ENCODE measurements around the gene NEK6.

The NEK6 gene

DNA sequence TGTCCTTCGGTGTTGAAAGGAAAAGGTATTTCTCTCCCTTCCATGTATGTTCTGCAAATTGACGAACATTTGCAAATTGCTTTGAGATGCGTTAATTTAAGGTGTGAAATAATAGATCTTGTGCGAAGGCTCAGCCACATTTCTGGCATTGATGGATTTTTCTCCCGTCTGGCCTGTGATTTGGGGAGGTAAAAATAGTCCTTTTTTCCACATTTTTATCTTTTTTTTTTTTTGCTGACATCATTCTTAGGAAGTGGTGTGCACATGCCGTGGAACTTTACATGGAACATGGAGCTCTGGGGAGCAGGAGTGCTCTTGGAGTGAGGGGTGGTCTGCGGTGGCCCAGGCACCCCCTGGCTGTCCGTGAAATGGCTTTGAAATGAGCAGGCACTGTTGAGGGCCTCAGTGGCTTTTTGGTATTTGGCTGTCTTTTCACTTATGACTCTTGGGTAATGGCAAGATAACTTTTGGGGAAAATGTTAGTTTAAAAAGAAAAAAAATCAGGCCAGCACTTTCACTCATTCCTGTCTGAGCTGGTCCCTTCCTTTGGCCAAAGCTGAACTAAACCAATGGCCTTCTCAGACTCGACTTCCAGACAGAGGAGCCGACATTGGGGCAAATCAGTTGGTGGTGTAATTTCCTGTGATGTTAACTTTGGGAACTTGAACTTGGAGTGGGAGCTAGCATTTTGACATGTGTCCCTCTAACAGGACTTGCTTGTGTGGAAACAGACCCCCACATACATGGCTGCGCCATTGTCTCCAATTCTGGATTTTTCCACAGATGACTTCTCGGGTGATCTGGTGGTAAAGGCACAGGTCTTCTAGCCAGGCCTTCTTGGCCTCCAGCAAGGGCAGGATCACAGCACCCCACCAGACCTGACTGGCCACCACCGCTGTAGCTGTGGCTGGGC, 4.2 kb downstream of the NEK6 start:
- DNase-seq (ENCODE audit: low read depth), result no peak

DNA sequence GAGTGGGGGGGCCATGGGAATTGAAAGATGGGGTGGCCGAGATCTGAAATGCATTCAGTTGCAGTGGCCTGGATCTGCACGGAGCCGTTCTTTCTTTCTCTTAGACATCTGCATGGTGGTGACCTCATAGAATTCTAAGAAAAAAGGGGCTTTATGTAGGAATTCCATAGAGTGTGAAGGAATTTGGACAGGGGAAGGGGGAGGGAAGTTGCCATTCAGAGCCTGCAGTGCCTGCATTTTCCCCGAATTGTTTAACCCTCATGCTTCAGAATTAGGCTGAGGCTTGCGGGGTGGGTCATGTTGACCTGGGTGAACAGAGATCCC, 4.9 kb downstream of the NEK6 start:
- no peak for DNase-seq (ENCODE audit: low read depth)

DNA sequence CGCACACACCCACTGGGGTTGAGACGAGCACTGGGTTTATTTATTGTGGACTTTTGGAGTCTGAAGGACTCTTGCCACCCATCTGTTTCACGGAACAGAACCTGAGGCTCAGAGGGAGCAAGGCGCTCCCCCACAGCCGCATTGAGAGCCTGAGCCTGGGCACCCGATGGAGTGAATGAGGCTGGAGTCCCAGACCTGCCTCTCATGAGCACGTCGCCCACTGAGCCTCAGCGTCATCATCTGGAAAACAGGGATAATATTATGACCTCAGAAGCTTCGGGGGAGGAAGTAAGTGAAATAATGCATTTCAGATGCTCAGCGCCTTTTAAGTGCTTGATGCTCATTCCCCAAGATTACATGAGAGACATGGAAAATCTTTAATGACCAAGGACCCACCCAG, 5.5 kb downstream of the NEK6 start:
- DNase-seq (ENCODE audit: low read depth), result no peak

DNA sequence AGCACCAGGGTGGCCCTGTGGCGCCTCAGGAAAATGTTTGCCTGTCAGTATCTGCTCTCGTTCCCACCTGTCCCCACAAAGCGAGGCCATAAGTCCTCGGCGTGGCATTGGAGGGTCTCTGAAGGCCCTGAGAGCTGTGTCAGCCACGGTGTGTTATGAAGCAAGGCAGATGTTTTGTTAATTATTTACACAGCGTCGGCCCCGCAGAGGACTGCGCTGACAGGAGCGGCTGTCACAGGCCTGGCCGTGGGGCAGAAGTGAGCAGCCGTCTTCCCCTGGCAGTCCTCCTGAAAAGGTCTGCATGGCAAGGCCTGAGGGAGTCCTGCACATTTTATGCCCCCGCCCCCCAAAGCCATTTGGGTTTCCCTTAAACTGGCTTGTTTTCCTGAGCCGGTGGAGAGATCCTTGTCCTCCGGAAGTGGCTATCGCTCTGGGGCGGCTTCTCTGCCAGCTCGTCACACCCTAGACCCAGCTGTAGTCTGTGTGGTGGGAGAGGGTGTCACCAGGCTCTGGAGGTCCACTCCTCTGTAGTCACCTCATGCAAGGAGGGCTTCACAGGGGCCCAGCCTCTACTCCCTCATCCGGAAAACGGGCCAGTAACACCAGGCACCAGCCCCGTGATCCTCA, 6.2 kb downstream of the NEK6 start:
- DNase-seq (ENCODE audit: low read depth), result no peak

DNA sequence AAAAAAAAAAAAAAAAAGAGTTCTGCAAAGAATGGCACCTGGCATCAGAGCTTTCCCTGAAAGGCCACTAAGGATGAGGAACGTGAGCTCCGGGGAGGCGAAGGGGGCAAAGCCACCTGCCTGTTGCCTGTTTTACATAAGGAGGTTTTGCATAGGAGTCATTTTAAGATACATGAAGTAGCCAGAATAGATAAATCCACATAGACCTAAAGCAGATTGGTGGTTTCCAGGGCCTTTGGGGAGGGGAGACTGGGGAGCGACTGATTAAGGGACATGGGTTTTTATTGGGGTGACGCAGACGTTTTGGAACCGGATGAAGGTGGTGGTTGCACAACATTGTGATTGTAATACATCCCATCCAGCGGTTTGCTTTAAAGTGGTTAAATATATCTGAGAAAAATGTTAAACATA, 7.1 kb downstream of the NEK6 start:
- no peak for DNase-seq (ENCODE audit: low read depth)

DNA sequence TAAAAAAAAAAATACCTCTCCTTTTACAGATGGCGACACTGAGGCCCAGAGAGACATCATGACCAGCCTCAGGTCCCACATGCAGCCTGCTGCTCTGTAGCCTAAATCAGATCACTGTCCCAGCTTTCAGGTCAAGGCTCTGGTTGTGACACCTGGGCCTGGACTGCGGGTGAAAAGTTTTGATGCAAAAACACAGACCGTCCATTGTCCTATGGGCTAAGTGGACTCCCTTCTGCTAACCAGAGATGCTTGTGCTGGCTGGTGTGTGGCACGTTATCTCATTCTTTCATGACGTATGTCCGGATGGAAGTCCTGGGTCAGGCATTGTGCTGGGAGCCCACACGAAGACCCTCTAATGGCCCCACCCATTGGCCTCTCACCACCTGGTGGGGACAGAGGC, 7.8 kb downstream of the NEK6 start:
- no peak for DNase-seq (ENCODE audit: low read depth)

DNA sequence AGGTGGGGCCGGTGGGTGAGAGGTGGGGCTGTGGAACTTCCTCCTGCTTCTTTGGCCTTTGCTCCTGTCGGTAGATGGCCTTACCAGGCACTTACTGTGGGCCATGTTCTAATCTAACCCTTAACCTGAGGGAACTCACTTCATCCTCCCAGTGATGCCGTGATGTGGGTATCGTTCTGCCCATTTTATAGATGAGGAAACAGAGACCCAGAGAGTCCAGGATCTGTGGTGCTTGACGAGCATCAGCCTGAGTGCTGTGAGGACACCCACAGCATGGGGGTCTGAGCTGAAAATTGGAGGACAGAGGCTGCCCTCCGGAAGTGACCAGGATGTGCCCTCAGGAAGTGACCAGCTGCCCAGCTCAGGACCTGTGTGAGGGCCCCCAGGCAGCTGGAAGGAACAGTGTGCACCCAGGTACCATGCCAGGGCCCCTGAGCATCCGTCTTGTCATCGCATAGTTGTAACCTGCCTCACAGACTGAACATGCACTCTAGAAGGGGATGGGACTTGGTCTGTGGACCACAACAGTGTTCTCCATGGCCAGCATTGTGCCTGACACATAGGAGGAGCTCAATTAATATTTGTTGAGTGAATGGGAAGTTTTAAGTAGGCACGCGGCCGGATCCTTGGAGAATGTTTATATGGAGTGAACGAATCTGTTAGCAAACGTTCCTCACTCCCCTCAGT, 8.5 kb downstream of the NEK6 start:
- DNase-seq (ENCODE audit: low read depth), result no peak

DNA sequence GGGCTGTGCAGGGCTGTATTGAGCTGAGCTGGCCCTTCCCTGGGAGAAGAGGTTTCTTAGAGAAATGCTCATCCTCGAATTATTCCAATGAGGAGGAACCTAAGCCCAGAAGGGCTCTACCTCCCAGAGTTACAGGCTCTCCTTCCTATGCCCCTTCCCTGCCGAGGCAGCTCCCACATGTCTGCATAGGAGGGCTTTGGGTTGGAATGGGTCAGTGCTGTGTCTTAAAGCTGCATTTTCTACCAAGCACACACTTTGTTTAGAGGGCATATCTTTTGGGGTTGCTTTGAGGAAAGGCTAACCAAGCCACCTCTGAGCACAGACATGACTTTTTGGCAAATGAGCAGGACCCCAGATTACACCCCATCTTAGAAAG, 9.1 kb downstream of the NEK6 start:
- DNase-seq (ENCODE audit: low read depth), result no peak

DNA sequence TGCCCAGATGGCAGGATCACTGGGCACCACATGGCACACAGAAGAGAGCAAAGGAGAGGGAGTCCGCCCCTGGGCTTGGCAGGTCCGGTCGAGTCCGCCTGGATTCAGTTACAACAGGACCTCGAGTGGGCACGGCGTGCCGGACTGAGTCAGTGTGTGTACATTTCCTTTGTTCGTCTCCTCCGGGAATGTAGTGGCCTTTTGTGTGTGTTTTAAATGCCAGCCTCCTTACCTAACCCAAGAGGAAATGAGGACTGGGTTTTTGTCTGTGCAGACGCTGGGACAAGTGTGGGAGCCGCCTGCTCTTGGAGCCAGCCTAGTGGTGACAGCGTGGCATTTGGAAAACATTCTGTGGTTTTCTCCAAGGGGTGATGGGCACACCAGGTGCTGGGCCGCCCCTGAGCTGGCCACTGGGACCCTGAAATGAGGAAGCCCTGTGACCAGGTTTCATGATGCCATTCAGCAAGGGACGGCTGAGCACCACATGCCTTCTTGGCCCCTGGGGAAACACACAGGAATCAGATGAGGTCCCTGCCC, 9.6 kb downstream of the NEK6 start:
- no peak for DNase-seq (ENCODE audit: low read depth)

DNA sequence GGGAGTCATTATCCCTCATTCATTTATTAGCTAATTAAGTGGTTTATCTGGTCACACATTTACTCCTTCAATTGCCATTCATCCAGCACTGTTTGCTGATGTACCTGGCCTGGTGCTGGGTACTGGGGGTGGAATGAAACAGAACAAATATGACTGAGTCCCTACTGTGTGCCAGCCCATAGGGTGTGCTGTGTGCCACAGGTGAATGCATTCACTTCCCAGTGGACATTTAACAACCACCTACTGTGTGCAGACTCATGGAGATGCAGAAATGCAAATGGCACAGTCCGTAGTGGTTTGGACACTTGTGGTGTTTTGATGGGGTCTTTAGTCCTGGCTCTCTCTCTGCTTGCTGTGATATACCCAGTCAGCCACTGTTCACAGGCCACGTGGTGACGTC, 10.5 kb downstream of the NEK6 start:
- no peak for DNase-seq (ENCODE audit: low read depth)

DNA sequence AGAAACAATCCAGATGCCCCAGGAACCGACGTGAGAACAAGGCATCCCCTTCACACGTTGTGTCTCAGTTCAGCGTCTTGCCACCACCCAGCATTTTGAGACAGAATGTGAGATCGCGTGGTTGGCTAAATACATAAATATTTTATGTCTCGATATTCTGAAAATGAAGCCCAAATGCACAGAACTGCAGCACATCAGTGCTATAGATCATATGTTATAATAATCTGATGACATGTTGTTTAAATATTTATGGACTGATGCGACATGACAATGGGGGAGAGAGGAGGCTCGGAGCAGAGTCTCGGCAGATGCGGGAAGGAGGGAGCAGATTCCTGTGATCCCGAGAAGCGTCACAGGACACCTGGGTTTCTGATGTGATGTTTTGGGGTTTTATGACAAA, 10.9 kb downstream of the NEK6 start:
- no peak for DNase-seq (ENCODE audit: low read depth)

DNA sequence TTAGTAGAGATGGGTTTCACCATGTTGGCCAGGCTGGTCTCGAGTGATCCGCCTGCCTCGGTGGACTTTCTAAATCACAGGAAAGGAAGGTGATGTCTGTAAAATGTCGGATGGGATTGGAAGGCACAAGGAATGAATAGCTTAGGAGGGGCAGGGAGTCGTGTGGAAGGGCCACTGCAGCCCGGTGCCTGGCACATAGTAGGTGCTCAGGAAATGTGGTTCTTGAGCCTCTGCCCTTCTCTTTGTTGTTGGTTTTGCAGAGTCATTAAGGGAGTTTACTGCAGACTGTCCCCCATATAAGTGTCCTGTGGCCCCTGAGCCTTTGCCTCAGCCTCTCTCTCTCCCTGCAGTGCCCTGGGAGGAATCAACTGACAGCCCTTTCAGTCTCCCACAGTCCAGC, 11.8 kb downstream of the NEK6 start:
- no peak for DNase-seq (ENCODE audit: low read depth)

DNA sequence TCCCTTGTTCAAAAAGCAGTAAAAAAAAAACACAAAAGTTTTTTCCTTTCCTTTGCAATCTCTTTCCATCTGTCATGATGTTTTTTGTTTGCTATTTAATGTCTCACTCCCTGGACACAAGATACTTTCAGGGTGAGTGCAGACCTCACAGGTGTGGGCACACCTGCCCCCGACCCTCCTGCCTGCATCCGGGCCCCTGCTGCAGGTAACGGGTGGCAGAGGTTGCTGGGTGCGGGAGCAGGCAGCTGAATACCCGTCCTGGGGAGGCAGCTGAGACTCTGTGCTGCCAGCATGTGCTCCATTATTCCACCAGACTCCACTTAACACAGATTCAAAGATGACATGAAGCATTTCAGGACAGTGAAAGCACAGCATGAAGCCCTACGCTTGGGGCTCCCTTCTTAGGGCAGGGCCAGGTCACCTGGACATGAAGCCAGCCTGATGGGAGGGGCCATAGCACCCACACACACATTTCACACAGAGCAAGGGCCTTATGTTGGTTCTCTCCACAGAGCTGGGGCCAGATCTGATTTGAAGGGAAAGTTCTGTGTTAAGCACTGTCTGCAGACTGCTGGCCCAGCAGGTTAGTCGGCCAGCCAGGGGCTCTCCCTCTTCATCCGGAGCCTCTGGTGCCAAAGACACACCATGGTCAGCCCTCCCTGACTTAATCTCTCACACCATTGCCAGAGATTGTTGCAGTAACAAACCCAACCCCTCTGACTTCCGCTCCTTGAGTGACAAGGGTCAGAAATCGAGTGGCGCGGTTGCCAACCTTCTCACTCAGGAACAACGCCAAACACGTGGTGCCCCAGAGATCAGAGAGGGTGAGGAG, 13.0 kb downstream of the NEK6 start:
- DNase-seq (ENCODE audit: low read depth), result no peak

DNA sequence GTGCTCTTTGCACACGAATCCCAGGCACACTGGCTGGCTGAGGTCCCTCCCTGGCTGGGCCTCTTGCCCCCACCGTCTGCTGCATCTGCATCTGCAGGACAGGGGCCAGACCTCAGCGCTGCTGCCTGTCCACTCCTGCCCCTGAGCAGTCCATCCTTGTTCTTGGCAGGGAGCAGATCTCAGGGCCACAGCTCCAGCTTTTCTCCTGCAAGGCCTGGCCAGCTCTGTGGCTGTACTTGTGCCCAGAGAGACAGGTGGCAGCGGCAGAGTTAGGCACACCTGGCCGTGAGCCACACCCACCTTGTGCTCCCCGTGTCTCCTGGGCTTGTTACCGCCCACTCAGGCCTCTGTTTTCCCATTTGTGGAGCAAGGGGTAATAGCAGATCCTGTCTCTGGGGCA, 13.9 kb downstream of the NEK6 start:
- no peak for DNase-seq (ENCODE audit: low read depth)

DNA sequence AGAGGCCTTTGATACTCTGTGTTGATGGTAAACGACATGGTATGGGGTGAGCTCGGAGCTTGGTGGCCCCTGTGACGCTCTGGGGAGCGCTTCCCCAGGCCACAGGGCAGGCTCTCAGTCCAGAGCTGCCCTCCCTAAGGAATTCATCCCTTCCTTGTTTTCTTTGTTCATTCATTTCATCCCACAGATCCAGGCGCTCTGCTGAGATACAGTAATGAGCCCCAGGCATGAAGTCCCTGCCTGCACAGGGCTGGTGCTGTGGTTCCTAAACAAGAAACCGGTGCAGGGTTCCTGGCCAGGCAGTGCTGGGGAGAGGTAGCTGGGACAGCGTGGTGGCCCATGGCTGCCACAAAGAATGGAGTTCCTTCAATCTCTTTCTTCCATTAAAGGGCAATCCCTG, 14.4 kb downstream of the NEK6 start:
- no peak for DNase-seq (ENCODE audit: low read depth)

DNA sequence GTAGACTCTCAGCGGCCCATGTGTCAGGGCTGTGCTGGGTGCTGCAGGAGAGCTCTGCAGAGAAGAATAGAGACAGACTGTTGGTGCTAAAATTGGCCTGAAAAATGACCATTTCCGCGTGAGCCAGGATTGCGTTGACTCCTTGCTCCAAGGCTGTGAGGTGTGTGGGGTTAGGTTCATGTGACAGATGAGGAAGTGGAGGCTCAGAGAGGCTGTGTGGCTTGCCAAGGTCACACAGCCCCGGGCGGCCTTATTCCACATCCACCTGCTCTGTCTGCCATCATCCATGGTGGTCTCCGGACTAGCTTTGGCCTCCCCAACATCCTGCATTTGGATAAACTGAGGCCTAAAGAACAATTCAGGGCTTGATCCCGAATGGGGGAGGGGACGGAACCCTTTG, 15.2 kb downstream of the NEK6 start:
- DNase-seq (ENCODE audit: low read depth), result no peak

DNA sequence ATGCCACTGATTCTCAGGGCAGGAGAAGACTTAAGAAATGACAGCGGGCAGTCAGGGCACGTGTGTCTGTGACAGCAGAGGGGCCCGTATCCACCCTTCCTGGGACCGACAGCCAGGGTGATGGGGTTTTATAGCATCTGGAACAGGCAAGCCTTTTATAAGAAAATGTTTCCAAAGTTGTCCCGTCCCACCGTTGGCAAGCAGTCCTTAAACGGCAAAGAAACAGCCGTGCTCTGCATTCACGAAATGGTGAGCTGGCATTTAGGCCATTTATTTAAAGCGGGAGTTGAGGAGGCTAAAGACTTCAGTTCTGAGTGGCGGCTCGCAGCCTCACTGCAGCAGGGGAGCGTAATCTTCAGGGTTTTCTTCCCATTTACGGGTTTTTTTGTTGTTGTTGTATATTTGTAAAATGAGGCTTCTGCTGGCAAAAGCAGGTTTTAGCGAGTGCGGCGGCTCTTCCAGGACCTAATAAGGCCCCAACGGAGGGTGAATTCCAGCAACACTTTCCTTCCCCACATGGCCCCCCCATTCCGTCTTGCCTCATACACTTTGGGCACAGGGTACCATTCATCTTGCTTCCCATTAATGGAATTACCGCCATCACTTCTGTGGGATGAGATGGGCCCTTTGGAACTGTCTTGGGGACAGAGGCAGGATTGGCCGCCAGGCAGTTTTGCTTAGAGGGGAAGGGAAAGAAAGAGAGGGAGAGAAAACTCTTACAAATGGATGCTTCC, 15.8 kb downstream of the NEK6 start:
- no peak for DNase-seq (ENCODE audit: low read depth)

DNA sequence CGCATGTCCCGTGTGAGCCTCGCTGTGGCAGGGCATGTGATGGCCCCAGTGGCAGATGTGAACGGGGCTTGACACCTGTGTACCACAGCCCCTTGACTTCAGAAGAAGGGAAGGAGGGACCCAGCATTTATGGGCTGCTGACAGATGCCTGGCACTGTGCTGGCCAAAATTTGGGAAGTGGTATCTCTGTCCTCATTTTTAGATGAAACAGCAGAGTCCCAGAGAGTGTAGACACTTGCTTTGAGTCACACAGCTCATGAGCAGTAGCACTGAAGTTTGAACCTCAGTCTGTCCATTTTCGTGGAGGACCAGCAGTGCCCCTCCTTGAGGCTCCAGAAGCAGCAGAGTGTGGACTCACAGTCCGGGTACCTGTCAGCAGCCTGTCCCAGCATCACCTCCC, 16.5 kb downstream of the NEK6 start:
- no peak for DNase-seq (ENCODE audit: low read depth)

DNA sequence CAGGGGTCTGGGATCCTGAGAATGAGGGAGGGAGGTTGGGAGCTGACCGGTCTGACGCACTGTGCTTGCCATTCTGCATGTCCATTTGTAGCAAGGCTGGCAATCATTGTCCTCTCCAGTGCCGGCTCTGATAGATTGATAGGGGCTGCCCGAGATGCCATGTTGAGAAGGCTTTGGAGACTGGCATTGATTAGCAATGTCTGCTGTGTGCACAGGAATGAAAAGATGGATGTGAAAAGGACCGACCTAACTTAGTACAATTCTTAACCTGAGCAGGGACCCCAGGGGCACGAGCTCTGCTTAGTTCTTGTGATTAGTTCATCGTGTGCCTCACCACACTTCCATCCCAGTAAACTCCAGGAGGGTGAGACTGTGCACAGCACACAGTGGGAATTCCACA, 17.0 kb downstream of the NEK6 start:
- DNase-seq (ENCODE audit: low read depth), result no peak

DNA sequence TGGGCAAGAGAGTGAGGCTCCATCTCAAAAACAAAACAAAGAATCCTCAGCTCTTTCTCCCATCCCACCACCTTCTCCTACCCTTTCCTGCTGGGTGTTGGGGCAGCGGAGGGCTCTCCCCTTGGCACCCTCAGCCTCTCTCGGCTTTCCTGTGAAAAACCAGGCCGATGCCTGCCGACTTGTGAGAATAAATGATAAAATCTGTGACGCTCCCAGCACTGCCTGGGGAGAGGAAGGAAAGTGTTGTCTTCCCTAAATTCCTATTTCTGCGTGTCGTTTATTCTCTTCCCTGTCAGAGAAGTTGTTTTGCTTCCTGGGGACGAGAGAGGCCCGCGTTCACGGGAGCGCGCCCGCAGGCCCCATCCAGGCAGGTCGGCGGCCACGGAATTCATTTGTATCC, 19.7 kb downstream of the NEK6 start:
- DNase-seq (ENCODE audit: low read depth), result no peak

DNA sequence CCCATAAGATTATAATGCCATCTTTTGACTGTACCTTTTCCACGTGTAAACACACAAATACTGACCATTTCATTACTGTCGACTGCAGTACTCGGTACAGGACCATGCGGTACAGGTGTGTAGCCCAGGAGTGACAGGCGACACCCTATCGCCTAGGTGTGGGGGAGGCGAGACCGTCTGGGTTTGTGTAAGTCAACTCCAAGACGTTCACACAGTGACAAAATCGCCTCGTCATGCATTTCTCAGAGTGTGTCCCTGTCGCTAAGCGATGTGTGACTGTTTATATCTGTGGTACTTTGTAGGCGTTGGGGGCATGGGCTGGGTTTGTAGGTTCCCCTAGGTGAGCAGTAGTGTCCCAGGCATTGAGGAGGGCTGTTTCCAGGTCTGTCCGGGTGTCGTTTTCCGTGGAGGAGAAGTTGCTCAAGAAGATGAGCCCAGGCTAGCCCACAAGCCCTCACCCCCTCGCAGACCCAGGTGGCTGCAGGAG, 20.3 kb downstream of the NEK6 start:
- DNase-seq (ENCODE audit: low read depth), result no peak
